ENCODE measurements around the gene ARL6IP4.

DNA sequence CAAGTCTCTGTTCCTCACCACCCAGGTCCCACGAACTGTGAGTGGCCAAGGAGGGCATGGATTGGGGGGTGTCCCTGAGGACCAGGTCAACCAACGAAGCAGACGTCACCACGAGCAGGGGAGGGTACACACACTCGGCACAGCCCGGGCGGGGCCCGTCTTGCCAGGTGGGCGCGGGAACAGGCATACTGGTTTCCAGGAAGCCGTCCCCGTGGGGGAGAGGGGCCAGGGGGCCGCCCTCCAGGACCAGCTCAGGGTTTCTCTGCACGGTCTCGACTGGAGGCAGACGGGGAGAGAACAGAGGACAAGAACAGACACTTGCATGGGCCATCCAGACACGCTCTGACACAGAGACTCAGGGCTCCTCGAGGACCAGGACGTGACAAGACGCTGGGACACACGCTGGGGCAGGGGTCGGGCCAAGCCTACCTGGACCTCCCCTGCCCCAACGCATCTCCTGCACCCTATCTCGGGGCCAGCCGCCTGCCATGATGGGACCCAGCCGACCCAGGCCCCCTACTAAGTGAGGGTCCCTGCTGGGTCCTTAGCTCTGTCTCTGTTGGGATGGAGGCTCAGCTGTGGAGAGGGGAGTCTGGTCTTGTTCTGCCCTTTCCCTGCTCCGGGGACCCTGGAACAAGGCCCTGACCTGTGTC lies 11.3 kb downstream of the ARL6IP4 start:
- TF ChIP-seq POLR2A (IDR thresholded peaks at IDR 0.05) = no peak
- TF ChIP-seq, protein P1, sequence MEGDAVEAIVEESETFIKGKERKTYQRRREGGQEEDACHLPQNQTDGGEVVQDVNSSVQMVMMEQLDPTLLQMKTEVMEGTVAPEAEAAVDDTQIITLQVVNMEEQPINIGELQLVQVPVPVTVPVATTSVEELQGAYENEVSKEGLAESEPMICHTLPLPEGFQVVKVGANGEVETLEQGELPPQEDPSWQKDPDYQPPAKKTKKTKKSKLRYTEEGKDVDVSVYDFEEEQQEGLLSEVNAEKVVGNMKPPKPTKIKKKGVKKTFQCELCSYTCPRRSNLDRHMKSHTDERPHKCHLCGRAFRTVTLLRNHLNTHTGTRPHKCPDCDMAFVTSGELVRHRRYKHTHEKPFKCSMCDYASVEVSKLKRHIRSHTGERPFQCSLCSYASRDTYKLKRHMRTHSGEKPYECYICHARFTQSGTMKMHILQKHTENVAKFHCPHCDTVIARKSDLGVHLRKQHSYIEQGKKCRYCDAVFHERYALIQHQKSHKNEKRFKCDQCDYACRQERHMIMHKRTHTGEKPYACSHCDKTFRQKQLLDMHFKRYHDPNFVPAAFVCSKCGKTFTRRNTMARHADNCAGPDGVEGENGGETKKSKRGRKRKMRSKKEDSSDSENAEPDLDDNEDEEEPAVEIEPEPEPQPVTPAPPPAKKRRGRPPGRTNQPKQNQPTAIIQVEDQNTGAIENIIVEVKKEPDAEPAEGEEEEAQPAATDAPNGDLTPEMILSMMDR (IDR thresholded peaks at IDR 0.05) = no peak
- TF ChIP-seq POLR2AphosphoS5 (IDR thresholded peaks at IDR 0.05; ENCODE audit: insufficient read depth in 1 of 2, low read depth in 1 of 2) = no peak
